Mesothelial cell of epicardium (in vitro differentiated cells): ENCODE measurements around the gene MAPT. TPM values are rescaled to one million over a fixed set of nuclear protein-coding genes. Genes with fewer than 3 reads are reported as not detected.

Experiments used
- DNase-seq, 2 experiments: peaks; one replicate each; pipeline ENCODE4 v3.0.0; 2021; ENCODE audit warnings: low spot score in 2 of 2; ENCODE audit not compliant: unreplicated experiment in 2 of 2
- H3K27ac Mint-ChIP-seq: 2 replicates; pipeline ENCODE4 v1.8.0; 2021; ENCODE audit warnings: mixed read lengths
- H3K27me3 Mint-ChIP-seq: 2 replicates; pipeline ENCODE4 v1.8.0; 2021; ENCODE audit warnings: low read depth, mixed read lengths
- H3K36me3 Mint-ChIP-seq: 2 replicates; pipeline ENCODE4 v1.8.0; 2021; ENCODE audit warnings: mixed read lengths
- H3K4me1 Mint-ChIP-seq: 2 replicates; pipeline ENCODE4 v1.8.0; 2021; ENCODE audit warnings: mixed read lengths
- H3K4me3 Mint-ChIP-seq: 2 replicates; pipeline ENCODE4 v1.8.0; 2021; ENCODE audit warnings: mild to moderate bottlenecking, moderate library complexity, mixed read lengths
- H3K9me3 Mint-ChIP-seq: 2 replicates; pipeline ENCODE4 v1.8.0; 2021; ENCODE audit warnings: mixed read lengths
- total RNA-seq: library from RNA; stranded (reverse); gene quantifications from 3 replicates; pipeline ENCODE4 v1.2.1, GENCODE V29; 2021
- TF ChIP-seq, protein P1 (sequence below): fragments of 200-600 bp; sonication (generic); IDR thresholded peaks from one replicate; pipeline ENCODE4 v1.5.0; 2021; ENCODE audit warnings: antibody characterized with exemption; ENCODE audit not compliant: unreplicated experiment

MAPT gene
- total RNA-seq, 1 donor from 2014 or later: 2.8 TPM

DNA sequence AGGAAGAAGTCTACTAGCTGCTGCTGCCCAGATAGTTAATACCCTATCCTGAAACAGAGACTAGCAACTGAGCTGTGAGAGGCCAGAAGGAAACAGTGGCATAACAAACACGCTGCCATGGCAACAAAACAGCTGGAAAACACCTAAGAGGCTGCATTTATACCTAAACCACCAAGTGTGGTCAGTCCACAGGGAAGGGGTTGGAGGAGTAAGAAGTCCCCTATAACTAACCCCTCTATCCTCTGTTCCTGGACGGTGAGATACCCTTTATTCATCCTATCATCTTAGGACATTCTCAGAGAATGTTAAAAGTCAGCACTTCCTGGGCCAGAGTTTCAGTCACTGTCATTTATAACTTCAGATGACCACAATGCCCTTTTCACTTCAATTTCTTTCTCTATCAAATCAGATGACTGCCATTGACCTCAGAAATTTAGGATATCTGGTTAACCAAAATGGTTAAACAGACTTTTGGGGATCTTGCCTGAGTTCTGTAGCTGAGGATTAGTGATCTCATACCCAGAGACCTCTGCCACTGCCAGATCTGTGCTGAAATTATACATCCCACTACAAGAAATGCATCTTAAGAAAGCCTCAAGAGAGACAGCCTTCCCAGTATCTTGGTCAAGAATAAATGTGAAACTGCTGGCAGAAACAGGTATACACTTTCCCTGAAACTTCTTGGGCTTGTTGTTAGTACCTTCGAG, 140.9 kb downstream of the MAPT start:
- Mint-ChIP-seq H3K27me3 (no peaks in the 10 kb centered on the region), H3K36me3 (peaks cover 57% of the 10 kb centered on the region), H3K4me1 (no peaks in the 10 kb centered on the region), H3K27ac (no peak overlapping the region), H3K9me3 (no peaks in the 10 kb centered on the region), H3K4me3 (no peak overlapping the region)
- TF ChIP-seq, protein P1, sequence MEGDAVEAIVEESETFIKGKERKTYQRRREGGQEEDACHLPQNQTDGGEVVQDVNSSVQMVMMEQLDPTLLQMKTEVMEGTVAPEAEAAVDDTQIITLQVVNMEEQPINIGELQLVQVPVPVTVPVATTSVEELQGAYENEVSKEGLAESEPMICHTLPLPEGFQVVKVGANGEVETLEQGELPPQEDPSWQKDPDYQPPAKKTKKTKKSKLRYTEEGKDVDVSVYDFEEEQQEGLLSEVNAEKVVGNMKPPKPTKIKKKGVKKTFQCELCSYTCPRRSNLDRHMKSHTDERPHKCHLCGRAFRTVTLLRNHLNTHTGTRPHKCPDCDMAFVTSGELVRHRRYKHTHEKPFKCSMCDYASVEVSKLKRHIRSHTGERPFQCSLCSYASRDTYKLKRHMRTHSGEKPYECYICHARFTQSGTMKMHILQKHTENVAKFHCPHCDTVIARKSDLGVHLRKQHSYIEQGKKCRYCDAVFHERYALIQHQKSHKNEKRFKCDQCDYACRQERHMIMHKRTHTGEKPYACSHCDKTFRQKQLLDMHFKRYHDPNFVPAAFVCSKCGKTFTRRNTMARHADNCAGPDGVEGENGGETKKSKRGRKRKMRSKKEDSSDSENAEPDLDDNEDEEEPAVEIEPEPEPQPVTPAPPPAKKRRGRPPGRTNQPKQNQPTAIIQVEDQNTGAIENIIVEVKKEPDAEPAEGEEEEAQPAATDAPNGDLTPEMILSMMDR: no peak
- DNase-seq: no peak

DNA sequence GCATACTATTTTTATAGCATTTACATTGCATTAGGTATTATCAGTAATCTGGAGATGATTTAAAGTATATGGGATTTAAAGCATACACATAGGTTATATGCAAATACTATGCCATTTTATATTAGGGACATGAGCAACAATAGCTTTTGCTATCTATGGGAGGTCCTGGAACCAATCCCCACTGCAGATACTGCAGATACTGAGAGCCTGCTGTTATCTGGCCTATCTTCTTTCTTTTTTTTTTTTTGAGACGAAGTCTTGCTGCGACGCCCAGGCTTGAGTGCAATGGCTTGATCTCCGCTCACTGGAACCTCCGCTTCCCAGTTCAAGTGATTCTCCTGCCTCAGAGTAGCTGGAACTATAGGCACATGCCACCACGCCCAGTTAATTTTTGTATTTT, 142.1 kb downstream of the MAPT start:
- peaks cover 51% of the 10 kb centered on the region for H3K36me3 Mint-ChIP-seq
- H3K27me3 Mint-ChIP-seq: no peaks in the 10 kb centered on the region

DNA sequence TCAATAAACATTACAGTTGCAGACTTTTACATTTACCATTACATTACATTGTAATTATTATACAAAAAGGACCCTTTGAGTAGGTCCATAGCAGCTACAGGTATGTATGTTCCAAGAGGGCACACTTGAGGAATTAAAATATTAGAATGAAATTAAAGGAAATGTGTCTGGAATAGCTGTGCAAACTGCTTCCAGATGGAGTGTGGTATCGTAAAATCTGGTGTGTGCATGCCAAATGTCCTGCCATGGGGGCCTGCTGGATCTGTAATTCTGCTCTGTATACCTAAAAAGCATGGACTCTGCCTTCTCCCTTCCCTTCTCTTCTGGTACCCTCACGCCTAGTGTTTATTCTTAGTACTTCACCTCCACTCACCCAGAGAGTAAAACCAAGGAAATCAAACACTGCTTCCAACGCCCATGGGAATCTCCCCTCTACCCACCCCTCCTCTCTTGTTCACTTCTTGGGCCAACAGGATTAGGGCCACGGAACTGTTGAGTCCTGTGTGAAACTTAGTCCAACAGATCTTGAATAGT, 143.4 kb downstream of the MAPT start:
- Mint-ChIP-seq H3K27me3 (no peaks in the 10 kb centered on the region), H3K9me3 (no peaks in the 10 kb centered on the region), H3K4me1 (no peaks in the 10 kb centered on the region), H3K4me3 (no peak overlapping the region), H3K36me3 (peaks cover 46% of the 10 kb centered on the region), H3K27ac (no peak overlapping the region)
- TF ChIP-seq, protein P1: no peak
- no peak for DNase-seq

More for the DNA sequence above, 142.1 kb downstream of the MAPT start:
- TF ChIP-seq, protein P1: no peak
- DNase-seq: no peak
- H3K4me3 Mint-ChIP-seq: no peak overlapping the region
- no peak overlapping the region for H3K27ac Mint-ChIP-seq
- no peaks in the 10 kb centered on the region for H3K4me1 Mint-ChIP-seq
- H3K9me3 Mint-ChIP-seq: no peaks in the 10 kb centered on the region

DNA sequence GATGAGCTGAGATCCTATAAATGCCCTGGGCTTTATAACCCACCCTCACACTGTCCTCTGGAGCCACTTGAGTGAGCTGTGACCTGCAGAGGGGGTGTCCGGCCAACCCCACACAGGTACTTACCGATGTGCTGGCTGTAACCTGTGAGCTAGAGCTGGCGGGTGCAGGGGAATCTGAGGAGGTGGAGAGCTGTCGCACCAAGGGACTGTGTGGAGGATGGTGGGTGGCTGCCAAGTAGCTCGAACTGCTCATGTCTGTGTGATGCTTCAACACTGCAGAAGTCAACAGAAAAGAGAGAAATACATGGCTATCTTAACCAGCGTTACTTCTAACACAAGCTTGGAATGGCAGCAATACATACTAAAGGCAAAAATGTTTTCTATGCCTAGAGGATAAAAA, 144.1 kb downstream of the MAPT start:
- Mint-ChIP-seq H3K4me3 (no peak overlapping the region), H3K27ac (no peak overlapping the region), H3K4me1 (peaks cover under 1% of the 10 kb centered on the region), H3K27me3 (no peaks in the 10 kb centered on the region), H3K36me3 (peaks cover 40% of the 10 kb centered on the region), H3K9me3 (no peaks in the 10 kb centered on the region)
- TF ChIP-seq, protein P1: no peak
- DNase-seq: no peak

DNA sequence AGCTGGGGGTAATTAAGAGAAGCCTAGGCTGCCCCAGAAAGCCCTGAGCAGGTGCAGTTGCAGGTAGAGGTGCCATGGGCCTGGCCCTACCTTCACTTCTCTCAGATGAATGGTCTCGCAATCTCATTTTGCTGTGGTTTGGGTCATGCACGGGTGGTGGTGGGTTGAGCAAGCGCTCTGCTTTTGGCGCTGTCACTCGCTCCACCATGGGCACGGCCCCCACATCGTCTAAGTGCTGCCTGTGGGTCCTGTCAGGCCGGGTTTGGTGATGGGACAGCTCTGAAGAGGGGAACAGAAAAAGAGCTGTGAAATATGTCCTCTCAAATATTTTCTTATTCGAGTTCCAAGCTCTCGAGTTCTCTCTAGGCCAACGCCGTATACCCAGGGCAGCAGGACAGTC, 144.6 kb downstream of the MAPT start:
- peaks cover 6% of the 10 kb centered on the region for H3K4me1 Mint-ChIP-seq
- no peak for DNase-seq
- H3K4me3 Mint-ChIP-seq: no peak overlapping the region
- H3K36me3 Mint-ChIP-seq: peaks cover 37% of the 10 kb centered on the region
- TF ChIP-seq, protein P1: no peak
- H3K27ac Mint-ChIP-seq: no peak overlapping the region
- H3K27me3 Mint-ChIP-seq: no peaks in the 10 kb centered on the region
- H3K9me3 Mint-ChIP-seq: no peaks in the 10 kb centered on the region
